HG03159 (cell line): Measurements from ENCODE around the gene CAPSL.
"Not testable (repeated sequence)": the region's sequence is repeated elsewhere in the genome, so short reads cannot be mapped to it uniquely, and the experiment has no call there.

Experiments
- ATAC-seq: cut with Tn5 transposase; IDR thresholded peaks from one replicate; pipeline ENCODE4 v1.9.1; 2021; ENCODE audit warnings: mild to moderate bottlenecking, moderate library complexity; ENCODE audit not compliant: unreplicated experiment

Gene CAPSL

DNA sequence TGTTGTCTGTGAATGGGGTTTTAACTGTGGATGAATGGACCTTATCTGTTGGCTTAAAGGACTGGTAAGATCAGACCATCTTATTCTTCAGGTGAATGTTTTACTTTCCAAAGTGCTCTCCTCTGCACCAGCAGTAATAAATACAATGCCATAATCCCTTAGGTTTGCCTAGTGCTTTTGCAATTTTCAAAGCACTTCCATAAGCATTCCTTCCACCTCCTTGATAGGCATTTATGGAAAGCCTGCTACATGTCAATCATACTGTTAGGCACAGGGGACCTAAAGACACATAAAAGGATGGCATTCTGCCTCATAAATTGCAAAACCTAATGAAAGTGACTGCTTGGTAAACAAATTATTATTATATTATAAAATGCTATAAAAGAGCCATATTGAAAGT lies 60.3 kb downstream of the CAPSL start:
- ATAC-seq: no peak

DNA sequence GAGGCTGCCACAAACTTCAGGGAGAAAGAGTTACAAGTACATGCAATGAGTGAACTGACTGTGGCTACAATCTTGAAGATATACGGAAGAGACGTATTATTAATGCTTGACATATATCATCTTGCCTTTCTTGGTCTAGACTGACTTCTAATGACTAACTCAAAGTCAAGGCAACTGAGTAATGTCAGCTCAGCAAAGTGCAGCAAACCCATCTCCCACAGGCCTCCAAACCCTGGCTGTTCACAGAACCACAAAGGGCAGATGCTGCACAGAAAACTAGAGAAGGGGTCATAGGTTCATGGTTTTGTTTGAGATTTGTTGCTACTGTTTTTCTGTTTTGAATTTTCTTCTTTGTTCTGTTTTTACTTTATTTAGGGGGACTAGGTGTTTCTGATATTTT lies 60.8 kb downstream of the CAPSL start:
- ATAC-seq: no peak

DNA sequence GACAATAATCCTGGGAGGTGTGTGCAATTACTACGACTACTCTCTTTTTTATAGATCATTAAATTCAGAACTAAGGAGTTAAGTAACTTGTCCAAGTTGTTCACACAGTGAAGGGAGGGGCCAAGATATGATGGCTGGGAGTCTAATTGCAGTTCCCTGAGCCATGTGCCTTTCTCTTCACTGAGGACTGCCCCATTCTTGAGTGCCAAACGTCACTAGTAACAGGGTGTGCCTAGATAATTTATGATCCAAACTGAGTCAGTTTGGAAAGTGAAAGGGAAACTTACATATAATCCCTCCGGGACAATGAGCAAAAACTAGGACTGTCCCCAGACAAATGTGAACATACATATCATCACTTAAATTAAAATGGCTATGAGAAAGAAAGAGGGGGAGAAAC lies 61.5 kb downstream of the CAPSL start:
- ATAC-seq: no peak

DNA sequence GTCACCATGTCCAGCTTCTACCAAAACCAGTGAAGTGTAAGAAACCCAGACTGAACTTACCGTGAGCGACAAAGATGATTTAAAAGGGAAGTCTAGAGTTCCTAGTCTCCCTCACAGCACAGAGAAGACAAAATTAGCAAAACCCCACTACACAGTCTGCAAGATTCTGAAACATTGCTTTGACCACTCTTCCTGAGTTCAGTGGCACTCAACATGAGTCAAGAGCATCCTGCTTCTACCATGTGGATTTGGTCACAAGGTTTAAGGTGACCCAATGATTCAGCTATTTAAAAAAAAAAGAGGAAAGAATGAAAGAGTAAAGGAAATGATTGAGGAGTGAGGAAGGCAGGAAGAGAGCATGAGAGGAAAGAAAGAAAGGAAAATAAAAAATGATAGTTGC lies 62.0 kb downstream of the CAPSL start:
- no peak for ATAC-seq

DNA sequence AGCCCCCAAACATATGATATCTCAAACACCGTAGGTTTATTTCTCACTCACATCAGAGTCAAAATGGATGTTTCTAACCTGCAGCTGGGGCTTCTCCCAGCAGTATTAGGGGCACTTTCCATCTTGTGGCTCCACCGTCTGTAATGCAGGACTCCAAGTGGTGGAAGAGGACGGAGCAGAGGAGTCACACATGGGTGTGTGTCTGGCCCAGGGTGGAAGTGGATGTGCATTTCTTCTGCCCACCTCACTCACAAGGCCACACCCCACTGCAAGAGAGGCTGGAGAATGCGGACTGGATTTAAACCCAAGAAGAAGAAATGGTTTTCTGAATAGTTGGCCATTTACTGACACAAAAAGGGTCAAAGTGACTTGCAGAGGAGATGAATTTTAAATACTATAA lies 67.8 kb downstream of the CAPSL start:
- ATAC-seq: no peak

DNA sequence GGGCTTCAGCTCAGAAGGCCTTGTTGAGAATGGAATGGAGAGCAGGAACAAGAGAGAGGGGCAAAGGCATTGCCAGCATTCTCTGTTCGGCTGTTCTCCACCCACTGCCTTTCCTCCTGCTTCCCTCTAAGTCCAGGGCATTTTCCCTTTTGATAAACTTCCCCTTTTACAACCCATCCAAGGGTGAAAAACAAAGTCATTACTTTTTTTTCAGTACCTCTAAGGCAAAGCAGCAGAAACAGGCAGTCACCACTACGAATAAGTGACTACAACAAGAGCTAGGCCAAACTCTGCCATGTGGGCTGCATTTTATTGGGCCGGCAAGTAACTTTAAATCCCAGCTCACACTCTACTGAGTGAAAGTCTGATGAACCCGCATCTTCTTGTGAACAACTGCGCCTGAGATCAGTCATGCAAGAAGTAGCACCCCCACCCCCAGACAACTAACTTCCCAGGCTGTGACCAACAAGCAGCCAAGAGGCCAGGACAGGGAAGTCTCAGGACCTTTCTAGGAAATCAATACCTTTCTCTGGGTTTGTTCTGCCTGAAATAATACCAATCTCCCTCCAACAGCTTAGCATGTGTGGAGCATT lies 68.6 kb downstream of the CAPSL start:
- no peak for ATAC-seq

DNA sequence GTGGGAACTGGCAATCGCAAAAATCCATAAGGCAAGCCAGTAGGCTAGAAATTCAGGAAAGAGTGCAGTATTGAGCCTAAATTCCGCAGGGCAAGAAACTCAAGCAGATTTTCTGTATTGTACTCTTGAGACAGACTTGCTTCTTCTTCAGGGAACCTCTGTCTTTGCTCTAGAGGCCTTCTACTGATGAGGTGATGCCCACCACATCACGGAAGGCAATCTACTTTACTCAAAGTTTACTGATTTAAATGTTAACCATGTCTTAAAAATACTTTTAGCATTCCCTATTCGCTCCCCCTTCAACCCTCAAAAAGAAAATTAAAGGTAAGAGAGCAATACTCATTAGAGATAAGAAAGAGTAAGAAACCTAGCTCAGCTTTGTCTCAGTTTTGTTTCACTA lies 70.4 kb downstream of the CAPSL start:
- no peak for ATAC-seq

DNA sequence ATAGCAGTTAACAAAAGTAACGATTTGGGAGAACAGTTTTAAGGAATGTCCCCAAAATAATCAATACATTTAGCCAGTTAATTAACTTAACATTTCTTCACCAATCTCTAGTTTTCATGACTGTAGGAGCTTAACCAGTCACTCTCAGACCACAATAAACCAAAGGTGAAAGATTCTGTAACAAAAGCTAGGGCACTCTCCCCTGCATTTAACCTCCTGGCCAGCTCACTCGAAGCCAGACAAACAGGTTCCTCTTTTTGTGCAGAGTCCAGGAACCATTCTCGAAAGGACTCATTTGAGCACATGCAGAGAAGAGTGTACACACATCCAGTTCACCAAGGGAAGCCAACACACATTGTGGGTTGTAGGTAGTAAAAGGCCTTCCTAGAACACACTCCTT lies 75.3 kb downstream of the CAPSL start:
- no peak for ATAC-seq

DNA sequence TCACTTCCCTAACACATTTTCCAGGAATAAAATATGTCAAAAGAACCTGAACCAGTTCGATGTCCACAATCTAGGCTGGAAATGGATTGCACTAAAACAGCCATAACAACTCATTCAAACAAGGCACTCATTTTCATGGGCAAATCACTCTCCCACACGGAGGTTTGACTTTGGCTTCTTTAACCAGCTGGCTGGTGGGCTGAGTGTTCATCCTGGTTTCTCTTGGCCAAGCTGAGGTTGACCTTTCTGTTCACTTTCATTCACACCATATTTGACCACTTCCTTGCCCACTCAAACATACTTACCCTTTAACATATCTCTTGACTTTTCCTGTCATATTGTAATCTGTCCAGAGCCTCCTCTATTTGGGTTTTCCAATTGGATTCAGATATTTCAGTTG lies 76.3 kb downstream of the CAPSL start:
- no peak for ATAC-seq

DNA sequence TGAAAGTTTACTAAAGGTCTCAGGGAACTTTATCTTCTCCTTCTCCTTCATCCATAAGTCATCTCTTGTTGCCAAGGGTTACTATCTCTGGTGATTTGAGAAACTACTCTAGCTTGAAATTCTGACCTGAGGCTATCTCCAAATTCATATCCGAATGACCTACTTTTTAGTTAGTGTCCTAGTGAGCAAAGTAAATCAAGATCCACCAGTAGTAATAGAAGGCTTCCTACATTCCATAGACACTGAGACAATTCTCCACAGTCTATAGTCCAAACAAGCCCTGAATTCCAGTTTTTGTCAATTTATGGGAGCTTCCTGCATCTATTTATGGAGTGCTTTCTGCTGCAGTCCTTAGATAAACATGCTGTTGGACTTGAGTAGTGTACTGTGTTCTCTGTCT lies 76.7 kb downstream of the CAPSL start:
- ATAC-seq: no peak

DNA sequence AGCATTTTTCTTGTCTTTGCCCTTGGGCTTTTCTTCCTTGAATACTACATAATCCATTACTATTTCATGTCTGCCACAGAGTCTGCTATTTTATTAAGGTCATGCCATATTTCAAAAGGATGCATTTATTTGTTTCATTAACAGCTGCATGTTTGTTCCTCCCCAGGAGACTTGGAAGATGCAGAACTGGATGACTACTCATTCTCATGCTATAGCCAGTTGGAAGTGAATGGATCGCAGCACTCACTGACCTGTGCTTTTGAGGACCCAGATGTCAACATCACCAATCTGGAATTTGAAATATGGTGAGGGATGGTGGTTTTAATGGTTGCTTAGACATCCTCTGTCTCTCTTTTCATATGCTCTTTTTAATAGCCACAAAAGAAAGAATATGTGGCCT lies 77.7 kb downstream of the CAPSL start:
- ATAC-seq: no peak

DNA sequence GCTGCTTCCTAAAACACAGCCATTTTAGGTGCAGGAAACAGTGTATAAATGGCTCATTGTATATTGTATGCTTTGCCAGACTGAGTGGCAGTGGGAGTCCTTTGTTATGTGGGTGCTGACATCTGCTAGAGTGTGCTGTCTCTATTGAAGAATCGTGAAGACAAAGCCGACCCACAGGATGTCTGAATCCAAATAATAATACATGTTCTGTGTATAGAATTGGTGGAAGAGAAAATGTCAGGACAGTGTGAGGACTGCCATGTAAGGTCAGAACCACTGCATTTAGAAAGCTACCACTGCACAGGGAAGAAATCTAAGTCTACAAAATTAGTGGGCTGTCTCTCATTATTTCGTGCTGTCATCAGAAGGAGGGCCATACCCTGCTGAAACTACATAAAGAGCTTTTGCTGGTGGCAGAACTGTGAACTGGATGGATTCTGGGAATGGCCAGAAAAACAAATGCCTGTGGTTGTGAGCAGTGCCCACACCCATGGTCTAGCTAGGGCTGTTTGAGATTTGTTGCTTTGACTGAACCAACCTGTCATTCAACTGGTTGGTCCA lies 79.2 kb downstream of the CAPSL start:
- no peak for ATAC-seq

DNA sequence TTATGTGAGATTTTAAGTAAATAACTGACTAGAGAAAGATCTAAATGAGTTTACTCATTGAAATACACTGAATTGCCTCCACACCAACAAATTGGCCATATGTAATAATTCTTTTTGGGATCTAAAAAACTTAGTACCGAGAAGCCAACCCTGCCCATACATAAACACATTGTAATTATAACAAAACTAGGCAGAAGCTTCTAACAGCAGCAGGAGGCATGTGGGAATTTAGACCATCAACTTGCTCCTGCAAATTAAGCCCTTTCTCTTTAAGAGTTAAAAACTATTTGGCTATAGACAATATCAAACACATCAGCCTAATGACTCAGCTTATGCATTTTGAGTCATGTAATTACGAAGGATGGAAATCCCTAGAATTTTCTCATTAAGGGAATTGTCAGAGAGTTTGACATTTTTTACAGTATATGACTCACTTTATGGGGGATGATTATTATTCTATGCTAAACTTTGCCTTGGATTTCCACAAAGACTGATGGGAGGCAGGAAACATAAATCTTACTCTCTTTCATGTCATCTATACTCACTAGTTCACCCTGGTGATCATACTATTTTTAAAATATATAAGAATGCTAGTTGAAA lies 80.7 kb downstream of the CAPSL start:
- ATAC-seq: no peak

DNA sequence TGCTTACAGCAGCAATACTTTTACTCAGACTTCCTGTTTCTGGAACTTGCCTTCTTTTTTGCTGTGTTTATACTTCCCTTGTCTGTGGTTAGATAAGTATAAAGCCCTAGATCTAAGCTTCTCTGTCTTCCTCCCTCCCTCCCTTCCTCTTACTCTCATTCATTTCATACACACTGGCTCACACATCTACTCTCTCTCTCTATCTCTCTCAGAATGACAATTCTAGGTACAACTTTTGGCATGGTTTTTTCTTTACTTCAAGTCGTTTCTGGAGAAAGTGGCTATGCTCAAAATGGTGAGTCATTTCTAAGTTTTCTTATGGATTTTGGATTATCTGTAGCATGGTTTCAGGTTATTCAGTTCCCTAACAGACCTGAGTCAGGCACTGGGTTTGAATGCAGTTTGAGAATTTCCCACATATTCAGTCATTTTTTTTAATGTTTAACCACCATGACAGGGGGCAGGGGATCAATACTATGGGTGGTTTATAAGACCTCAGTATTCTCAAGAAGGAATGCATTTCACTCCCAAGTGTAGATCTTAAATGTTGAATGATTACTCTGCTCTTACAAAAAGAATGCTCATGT lies 81.6 kb downstream of the CAPSL start, which contains the start of gene IL7R:
TSS of gene IL7R (plus strand) at position 127 of the 587 bp plus-strand sequence. CDS start at position 214, 87 bp downstream.
- no peak for ATAC-seq

DNA sequence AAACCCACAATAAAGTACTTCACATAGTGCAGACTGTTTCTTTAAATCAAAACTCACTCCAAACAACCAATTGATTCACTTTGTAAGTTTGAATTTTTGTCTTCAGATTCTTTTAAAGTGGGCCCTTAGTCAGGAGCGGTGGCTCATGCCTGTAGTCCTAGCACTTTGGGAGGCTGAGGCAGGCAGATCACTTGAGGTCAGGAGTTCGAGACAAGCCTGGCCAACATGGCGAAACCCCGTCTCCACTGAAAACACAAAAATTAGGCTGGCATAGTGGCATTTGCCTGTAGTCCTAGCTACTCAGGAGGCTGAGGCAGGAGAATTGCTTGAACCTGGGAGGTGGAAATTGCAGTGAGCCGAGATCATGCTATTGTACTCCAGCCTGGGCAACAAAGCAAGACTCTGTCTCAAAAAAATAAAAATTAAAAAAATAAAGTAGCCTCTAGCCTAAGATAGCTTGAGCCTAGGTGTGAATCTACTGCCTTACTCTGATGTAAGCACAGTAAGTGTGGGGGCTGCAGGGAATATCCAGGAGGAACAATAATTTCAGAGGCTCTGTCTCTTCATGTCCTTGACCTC lies 82.1 kb downstream of the CAPSL start:
- ATAC-seq: not testable (repeated sequence)

DNA sequence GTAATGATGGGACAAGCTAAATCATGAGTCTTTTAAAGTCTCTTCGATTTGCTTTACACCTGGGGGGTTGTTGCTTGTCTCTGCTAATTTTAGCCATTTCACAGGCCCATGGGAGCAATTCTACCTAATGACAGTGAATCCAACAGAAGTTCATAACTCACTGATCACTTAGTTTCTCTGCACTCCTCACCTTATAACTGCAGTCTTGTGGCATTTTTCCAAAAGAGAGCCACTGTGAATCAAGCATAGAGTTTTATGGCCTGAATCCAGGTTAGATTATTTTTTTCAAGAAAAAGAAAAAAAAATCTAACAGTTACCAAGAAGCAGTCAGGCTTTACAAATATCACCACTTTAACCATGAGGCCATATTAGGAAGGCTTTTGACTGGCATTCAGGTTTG lies 83.2 kb downstream of the CAPSL start:
- ATAC-seq: no peak
